ENCODE data around the gene GPR150.

GPR150 gene

GRCh38 chr5:95620030-95620869 is at the start of gene GPR150:
Gene GPR150, plus strand, starts transcription at chr5:95620087. Its CDS starts 189 bp downstream, at chr5:95620276.
- in situ Hi-C loops (cut with MboI; ENCODE audit: low sequenced_read_pairs): no loop called here

GRCh38 chr5:95572016-95572415 is 47.9 kb upstream of the GPR150 start:
- in situ Hi-C loops (cut with MboI; ENCODE audit: low sequenced_read_pairs): no loop called here

GRCh38 chr5:95581576-95581975 is 38.3 kb upstream of the GPR150 start:
- in situ Hi-C loops (cut with MboI; ENCODE audit: low sequenced_read_pairs): no loop called here

GRCh38 chr5:95583992-95584391 is 35.9 kb upstream of the GPR150 start:
- in situ Hi-C loops (cut with MboI; ENCODE audit: low sequenced_read_pairs): no loop called here

- in situ Hi-C loops (cut with MboI; ENCODE audit: low sequenced_read_pairs): no loop called here
These were observed 29.0 kb upstream of the GPR150 start for GRCh38 chr5:95590880-95591279.

- in situ Hi-C loops (cut with MboI; ENCODE audit: low sequenced_read_pairs): no loop called here
These were observed 28.4 kb upstream of the GPR150 start for GRCh38 chr5:95591490-95591901.

GRCh38 chr5:95595289-95595931 is 24.5 kb upstream of the GPR150 start:
- in situ Hi-C loops (cut with MboI; ENCODE audit: low sequenced_read_pairs): no loop called here

GRCh38 chr5:95599252-95599651 is 20.6 kb upstream of the GPR150 start:
- in situ Hi-C loops (cut with MboI; ENCODE audit: low sequenced_read_pairs): no loop called here

- in situ Hi-C loops (cut with MboI; ENCODE audit: low sequenced_read_pairs): no loop called here
These were observed 19.3 kb upstream of the GPR150 start for GRCh38 chr5:95600557-95600956.

GRCh38 chr5:95605786-95606185 is 14.1 kb upstream of the GPR150 start:
- in situ Hi-C loops (cut with MboI; ENCODE audit: low sequenced_read_pairs): no loop called here

- in situ Hi-C loops (cut with MboI; ENCODE audit: low sequenced_read_pairs): no loop called here
These were observed 13.5 kb upstream of the GPR150 start for GRCh38 chr5:95606419-95606818.

- in situ Hi-C loops (cut with MboI; ENCODE audit: low sequenced_read_pairs): no loop called here
These were observed 10.2 kb upstream of the GPR150 start for GRCh38 chr5:95609711-95610110.

GRCh38 chr5:95610546-95610945 is 9.3 kb upstream of the GPR150 start:
- in situ Hi-C loops (cut with MboI; ENCODE audit: low sequenced_read_pairs): no loop called here

GRCh38 chr5:95611396-95611795 is 8.5 kb upstream of the GPR150 start:
- in situ Hi-C loops (cut with MboI; ENCODE audit: low sequenced_read_pairs): no loop called here

- in situ Hi-C loops (cut with MboI; ENCODE audit: low sequenced_read_pairs): no loop called here
These were observed 6.4 kb upstream of the GPR150 start for GRCh38 chr5:95613514-95613913.

- in situ Hi-C loops (cut with MboI; ENCODE audit: low sequenced_read_pairs): no loop called here
These were observed 4.8 kb upstream of the GPR150 start for GRCh38 chr5:95615164-95615467.

GRCh38 chr5:95617057-95617456 is 2.8 kb upstream of the GPR150 start:
- in situ Hi-C loops (cut with MboI; ENCODE audit: low sequenced_read_pairs): no loop called here

- in situ Hi-C loops (cut with MboI; ENCODE audit: low sequenced_read_pairs): no loop called here
These were observed 791 bp upstream of the GPR150 start for GRCh38 chr5:95619096-95619495.

- in situ Hi-C loops (cut with MboI; ENCODE audit: low sequenced_read_pairs): no loop called here
These were observed 315 bp upstream of the GPR150 start for GRCh38 chr5:95619514-95620029.

GRCh38 chr5:95620870-95621838 is 1.3 kb downstream of the GPR150 start:
- in situ Hi-C loops (cut with MboI; ENCODE audit: low sequenced_read_pairs): no loop called here
